A673 (cell line): ENCODE data around the gene ARHGAP1. TPM values are rescaled to one million over a fixed set of nuclear protein-coding genes. Genes with fewer than 3 reads are reported as not detected.

ENCODE experiments used
- BruUV-seq: library from RNA; stranded (reverse); fragments of 400-500 nt; replicated peaks from 2 replicates; lab custom pipeline; 2021; lab: Mats Ljungman, UMichigan
- CTCF ChIA-PET: fragments of 300-600 bp; sonication (Branson Sonifier 250); formaldehyde crosslinking; loops from one replicate; lab custom pipeline; 2022; ENCODE audit warnings: antibody characterized with exemption; lab: Charles Lee
- POLR2A ChIA-PET: fragments of 300-600 bp; sonication (Branson Sonifier 250); formaldehyde crosslinking; loops from one replicate; lab custom pipeline; 2022; ENCODE audit warnings: antibody characterized with exemption; ENCODE audit not compliant: low non-redundant PET; lab: Charles Lee
- DNase-seq: peaks from one replicate; pipeline ENCODE4 v3.0.0-alpha.2; 2015; ENCODE audit warnings: low spot score
- H3K27ac ChIP-seq: fragments of 200-600 bp; sonication (generic); 2 replicates; pipeline ENCODE4 v1.5.1; 2016; ENCODE audit warnings: mixed run types, low read depth, mild to moderate bottlenecking, mixed read lengths, antibody characterized with exemption, low read length; ENCODE audit not compliant: poor library complexity, severe bottlenecking
- H3K27me3 ChIP-seq: fragments of 200-600 bp; sonication (generic); replicated peaks from 2 replicates; pipeline ENCODE4 v1.6.1; 2017; ENCODE audit warnings: mixed run types, low read depth, mild to moderate bottlenecking, mixed read lengths, antibody characterized with exemption, low read length; ENCODE audit not compliant: insufficient read depth, poor library complexity
- H3K36me3 ChIP-seq: fragments of 200-600 bp; sonication (generic); 2 replicates; pipeline ENCODE4 v1.6.1; 2016; ENCODE audit warnings: mixed run types, mild to moderate bottlenecking, mixed read lengths, antibody characterized with exemption, low read length; ENCODE audit not compliant: insufficient read depth, poor library complexity, severe bottlenecking
- H3K4me1 ChIP-seq: fragments of 200-600 bp; sonication (generic); 2 replicates; pipeline ENCODE4 v1.6.1; 2017; ENCODE audit warnings: mixed run types, mild to moderate bottlenecking, mixed read lengths, antibody characterized with exemption, low read length; ENCODE audit not compliant: insufficient read depth, poor library complexity, severe bottlenecking
- H3K4me3 ChIP-seq: fragments of 200-600 bp; sonication (generic); 2 replicates; pipeline ENCODE4 v1.5.1; 2016; ENCODE audit warnings: low read depth, mixed run types, mild to moderate bottlenecking, mixed read lengths, low read length; ENCODE audit not compliant: poor library complexity, severe bottlenecking
- H3K9me3 ChIP-seq: fragments of 200-600 bp; sonication (generic); 2 replicates; pipeline ENCODE4 v1.6.1; 2016; ENCODE audit warnings: mixed run types, low read depth, mild to moderate bottlenecking, mixed read lengths, antibody characterized with exemption, low read length; ENCODE audit not compliant: poor library complexity, severe bottlenecking
- EZH2 ChIP-seq: fragments of 200-600 bp; sonication (generic); IDR thresholded peaks from 2 replicates; pipeline ENCODE4 v1.6.1; 2017; ENCODE audit warnings: borderline replicate concordance, low read depth, mild to moderate bottlenecking, mixed read lengths, antibody characterized with exemption, low read length; ENCODE audit not compliant: poor library complexity, severe bottlenecking
- intact Hi-C: fragments of 100-400 bp; cut with micrococcal nuclease; formaldehyde crosslinking; loops from one replicate; pipeline ENCODE4 v1.10.0; 2022; ENCODE audit not compliant: unreplicated experiment
- total RNA-seq: library from RNA; stranded (reverse); gene quantifications from 2 replicates; pipeline ENCODE4 v1.2.3, GENCODE V29; 2021
- TF ChIP-seq, protein P1 (sequence below): fragments of 300-800, 200-600 bp; sonication (generic); conservative IDR thresholded peaks from 2 replicates; pipeline ENCODE4 v1.5.1; 2017; ENCODE audit warnings: low read depth, mild to moderate bottlenecking, antibody characterized with exemption, low read length, moderate library complexity, mixed read lengths

ARHGAP1 gene
- total RNA-seq, 1 experiment from 2014 or later, result 89.3 TPM

DNA sequence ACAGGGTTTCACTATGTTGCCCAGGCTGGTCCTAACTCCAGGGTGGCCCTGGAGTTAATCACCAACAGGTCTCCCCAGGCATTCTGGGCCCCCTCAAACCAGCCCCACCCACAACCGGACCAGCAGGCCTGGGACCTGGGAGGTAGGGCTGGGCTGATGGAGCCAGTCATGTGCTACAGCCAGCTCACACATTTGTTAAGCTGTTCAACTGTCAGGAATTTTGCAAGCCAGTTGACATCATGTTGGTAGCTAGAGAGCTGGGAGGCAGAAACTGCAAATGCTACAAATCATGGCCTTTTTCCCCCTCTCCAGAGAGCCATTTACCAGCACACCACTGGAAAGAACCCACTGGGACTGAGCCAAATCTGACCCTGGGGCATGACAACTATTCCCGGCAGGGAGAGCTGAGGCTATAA, 6.8 kb downstream of the ARHGAP1 start:
- Histone ChIP-seq H3K27me3 (no peaks in the 10 kb centered on the region), H3K9me3 (no peaks in the 10 kb centered on the region), H3K4me1 (no peaks in the 10 kb centered on the region), H3K36me3 (peaks cover 26% of the 10 kb centered on the region), H3K27ac (no peak overlapping the region), H3K4me3 (no peak overlapping the region)
- CTCF ChIA-PET, result no interaction called here
- no peak for DNase-seq
- no TSS peak for BruUV-seq
- POLR2A ChIA-PET, result no interaction called here
- TF ChIP-seq, protein P1, sequence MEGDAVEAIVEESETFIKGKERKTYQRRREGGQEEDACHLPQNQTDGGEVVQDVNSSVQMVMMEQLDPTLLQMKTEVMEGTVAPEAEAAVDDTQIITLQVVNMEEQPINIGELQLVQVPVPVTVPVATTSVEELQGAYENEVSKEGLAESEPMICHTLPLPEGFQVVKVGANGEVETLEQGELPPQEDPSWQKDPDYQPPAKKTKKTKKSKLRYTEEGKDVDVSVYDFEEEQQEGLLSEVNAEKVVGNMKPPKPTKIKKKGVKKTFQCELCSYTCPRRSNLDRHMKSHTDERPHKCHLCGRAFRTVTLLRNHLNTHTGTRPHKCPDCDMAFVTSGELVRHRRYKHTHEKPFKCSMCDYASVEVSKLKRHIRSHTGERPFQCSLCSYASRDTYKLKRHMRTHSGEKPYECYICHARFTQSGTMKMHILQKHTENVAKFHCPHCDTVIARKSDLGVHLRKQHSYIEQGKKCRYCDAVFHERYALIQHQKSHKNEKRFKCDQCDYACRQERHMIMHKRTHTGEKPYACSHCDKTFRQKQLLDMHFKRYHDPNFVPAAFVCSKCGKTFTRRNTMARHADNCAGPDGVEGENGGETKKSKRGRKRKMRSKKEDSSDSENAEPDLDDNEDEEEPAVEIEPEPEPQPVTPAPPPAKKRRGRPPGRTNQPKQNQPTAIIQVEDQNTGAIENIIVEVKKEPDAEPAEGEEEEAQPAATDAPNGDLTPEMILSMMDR, result no peak
- TF ChIP-seq EZH2, result no peak
- intact Hi-C loops, result no loop called here

DNA sequence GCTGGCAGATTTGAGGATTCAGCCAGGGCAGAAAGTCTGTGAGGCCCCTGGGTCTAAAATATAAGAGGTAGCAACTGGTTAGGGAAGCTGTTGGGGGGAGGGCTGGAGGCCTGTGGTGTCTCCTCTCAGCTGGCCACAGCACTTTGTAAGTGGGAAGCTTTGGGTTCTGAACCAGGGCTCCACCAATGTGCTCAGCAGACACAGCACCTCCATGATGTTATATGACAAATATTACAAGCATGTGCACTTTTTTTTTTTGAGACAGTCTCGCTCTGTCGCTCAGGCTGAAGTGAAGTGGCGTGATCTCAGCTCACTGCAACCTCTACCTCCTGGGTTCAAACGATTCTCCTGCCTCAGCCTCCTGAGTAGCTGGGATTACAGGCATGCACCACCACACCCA, 8.0 kb downstream of the ARHGAP1 start:
- DNase-seq, result no peak
- CTCF ChIA-PET, result no interaction called here
- Histone ChIP-seq H3K27ac (no peak overlapping the region), H3K27me3 (no peaks in the 10 kb centered on the region), H3K9me3 (no peaks in the 10 kb centered on the region), H3K36me3 (peaks cover 26% of the 10 kb centered on the region), H3K4me1 (no peaks in the 10 kb centered on the region), H3K4me3 (no peak overlapping the region)
- intact Hi-C loops, result no loop called here
- TF ChIP-seq, protein P1, result no peak
- TF ChIP-seq EZH2, result no peak
- BruUV-seq, result no TSS peak
- POLR2A ChIA-PET, result no interaction called here

DNA sequence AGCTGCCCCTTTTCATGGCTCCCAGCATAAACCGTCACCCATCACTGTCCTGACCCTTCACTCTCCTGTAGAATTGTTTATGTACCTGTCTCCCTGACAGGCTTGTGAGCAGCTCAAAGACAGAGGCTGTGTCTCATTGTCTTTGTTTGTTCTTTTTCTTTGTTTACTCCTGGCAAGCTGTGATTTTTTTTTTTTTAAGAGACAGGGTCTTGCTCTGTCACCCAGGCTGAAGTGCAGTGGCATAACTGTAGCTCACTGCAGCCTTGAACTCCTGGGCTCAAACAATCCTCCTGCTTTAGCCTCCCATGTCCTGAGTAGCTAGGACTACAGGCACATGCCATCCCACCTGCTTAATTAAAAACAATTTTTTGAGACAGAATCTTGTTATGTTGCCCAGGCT, 9.7 kb downstream of the ARHGAP1 start:
- no peaks in the 10 kb centered on the region for H3K27me3 ChIP-seq
- no peaks in the 10 kb centered on the region for H3K4me1 ChIP-seq
- no TSS peak for BruUV-seq
- no peaks in the 10 kb centered on the region for H3K9me3 ChIP-seq
- no peak overlapping the region for H3K27ac ChIP-seq
- intact Hi-C loops, result no loop called here
- peaks cover 23% of the 10 kb centered on the region for H3K36me3 ChIP-seq
- no peak overlapping the region for H3K4me3 ChIP-seq
- TF ChIP-seq, protein P1, result no peak
- no peak for TF ChIP-seq EZH2
- ChIA-PET CTCF (interaction anchor here (0.5 kb wide), 1 partner anchor 677 kb away, joined by 3 read pairs; no protein-coding TSS in a partner anchor), POLR2A (no interaction called here)
- no peak for DNase-seq
